GM21786 (cell line): ENCODE measurements around the gene GALNT14.
"Not testable (repeated sequence)": the region's sequence is repeated elsewhere in the genome, so short reads cannot be mapped to it uniquely, and the experiment has no call there.

Experiments
- ATAC-seq: cut with Tn5 transposase; IDR thresholded peaks from one replicate; pipeline ENCODE4 v1.9.1; 2021; ENCODE audit not compliant: unreplicated experiment

Gene GALNT14

GRCh38 chr2:31138037-31138962 lies at the start of gene GALNT14:
Gene GALNT14, minus strand, starts transcription at chr2:31138440. Its CDS starts 354 bp downstream, at chr2:31138086.
- ATAC-seq, result peak; percentile 43

- ATAC-seq, result no peak
Observed at GRCh38 chr2:31187166-31187565, 48.9 kb upstream of the GALNT14 start.

GRCh38 chr2:31183973-31184372 lies 45.7 kb upstream of the GALNT14 start:
- ATAC-seq, result not testable (repeated sequence)

- no peak for ATAC-seq
Observed at GRCh38 chr2:31176742-31177141, 38.5 kb upstream of the GALNT14 start.

GRCh38 chr2:31171142-31171541 lies 32.9 kb upstream of the GALNT14 start:
- no peak for ATAC-seq

- ATAC-seq, result peak; percentile 44
Observed at GRCh38 chr2:31170071-31170698, 31.9 kb upstream of the GALNT14 start.

- ATAC-seq, result no peak
Observed at GRCh38 chr2:31168291-31168690, 30.1 kb upstream of the GALNT14 start.

GRCh38 chr2:31166925-31167324 lies 28.7 kb upstream of the GALNT14 start:
- ATAC-seq, result no peak

GRCh38 chr2:31163011-31163539 lies 24.8 kb upstream of the GALNT14 start:
- ATAC-seq, result no peak

GRCh38 chr2:31161637-31162036 lies 23.4 kb upstream of the GALNT14 start:
- no peak for ATAC-seq

- ATAC-seq, result no peak
Observed at GRCh38 chr2:31151501-31151900, 13.3 kb upstream of the GALNT14 start.

- no peak for ATAC-seq
Observed at GRCh38 chr2:31150120-31150670, 12.0 kb upstream of the GALNT14 start.

GRCh38 chr2:31148514-31148913 lies 10.3 kb upstream of the GALNT14 start:
- no peak for ATAC-seq

- no peak for ATAC-seq
Observed at GRCh38 chr2:31147645-31148044, 9.4 kb upstream of the GALNT14 start.

GRCh38 chr2:31142110-31142509 lies 3.9 kb upstream of the GALNT14 start:
- ATAC-seq, result no peak

- no peak for ATAC-seq
Observed at GRCh38 chr2:31141443-31142085, 3.3 kb upstream of the GALNT14 start.

- ATAC-seq, result no peak
Observed at GRCh38 chr2:31140151-31140550, 1.9 kb upstream of the GALNT14 start.

- no peak for ATAC-seq
Observed at GRCh38 chr2:31139671-31140070, 1.4 kb upstream of the GALNT14 start.

- no peak for ATAC-seq
Observed at GRCh38 chr2:31137211-31138036, 816 bp downstream of the GALNT14 start.

GRCh38 chr2:31136732-31137131 lies 1.5 kb downstream of the GALNT14 start:
- ATAC-seq, result no peak
